ENCODE data around the gene GARIN3. TPM values are rescaled to one million over a fixed set of nuclear protein-coding genes. Genes with fewer than 3 reads are reported as not detected.
"Not testable (repeated sequence)": the region's sequence is repeated elsewhere in the genome, so short reads cannot be mapped to it uniquely, and the experiment has no call there.

The GARIN3 gene
- polyA plus RNA-seq, 4 donors, result not detected

- Histone ChIP-seq H3K9me3 (ENCODE audit: control insufficient read depth in 2 of 2, insufficient read depth in 1 of 2, low read depth in 1 of 2, low read length in 1 of 2) (peaks cover 0 to 3% of the 10 kb centered on the region in 2 donors), H3K27me3 (ENCODE audit: control insufficient read depth in 3 of 3, insufficient read depth in 3 of 3, low read length in 3 of 3) (peaks cover 0 to 1% (median 0%) of the 10 kb centered on the region in 3 donors), H3K27ac (ENCODE audit: low read depth in 1 of 3, low read length in 2 of 3) (no peak overlapping the region), H3K36me3 (ENCODE audit: control insufficient read depth in 3 of 3, insufficient read depth in 2 of 3, low read depth in 1 of 3, low read length in 3 of 3) (no peaks in the 10 kb centered on the region), H3K4me1 (ENCODE audit: control insufficient read depth in 3 of 3, insufficient read depth in 2 of 3, low read depth in 1 of 3, low read length in 2 of 3) (no peaks in the 10 kb centered on the region), H3K4me3 (ENCODE audit: low read depth in 1 of 3, low read length in 3 of 3) (no peak overlapping the region)
- FAIRE-seq (no peak), DNase-seq (no peak)
- WGBS, 3 donors, result 65 to 76% (median 67%) methylated on average over 7 of the region's 7 CpGs
Measured at GRCh38 chr5:157189223-157189622, 23.2 kb upstream of the GARIN3 start.

GRCh38 chr5:157188270-157188669, 22.2 kb upstream of the GARIN3 start:
- FAIRE-seq (no peak), DNase-seq (no peak)
- peaks cover 0 to 3% of the 10 kb centered on the region in 2 donors for H3K9me3 ChIP-seq (ENCODE audit: control insufficient read depth in 2 of 2, insufficient read depth in 1 of 2, low read depth in 1 of 2, low read length in 1 of 2)
- H3K27ac ChIP-seq (ENCODE audit: low read depth in 1 of 3, low read length in 2 of 3), result no peak overlapping the region
- H3K4me3 ChIP-seq (ENCODE audit: low read depth in 1 of 3, low read length in 3 of 3), result no peak overlapping the region
- H3K27me3 ChIP-seq (ENCODE audit: control insufficient read depth in 3 of 3, insufficient read depth in 3 of 3, low read length in 3 of 3), result peaks cover 0 to 2% (median 0%) of the 10 kb centered on the region in 3 donors
- no peaks in the 10 kb centered on the region for H3K36me3 ChIP-seq (ENCODE audit: control insufficient read depth in 3 of 3, insufficient read depth in 2 of 3, low read depth in 1 of 3, low read length in 3 of 3)
- H3K4me1 ChIP-seq (ENCODE audit: control insufficient read depth in 3 of 3, insufficient read depth in 2 of 3, low read depth in 1 of 3, low read length in 2 of 3), result no peaks in the 10 kb centered on the region

DNA sequence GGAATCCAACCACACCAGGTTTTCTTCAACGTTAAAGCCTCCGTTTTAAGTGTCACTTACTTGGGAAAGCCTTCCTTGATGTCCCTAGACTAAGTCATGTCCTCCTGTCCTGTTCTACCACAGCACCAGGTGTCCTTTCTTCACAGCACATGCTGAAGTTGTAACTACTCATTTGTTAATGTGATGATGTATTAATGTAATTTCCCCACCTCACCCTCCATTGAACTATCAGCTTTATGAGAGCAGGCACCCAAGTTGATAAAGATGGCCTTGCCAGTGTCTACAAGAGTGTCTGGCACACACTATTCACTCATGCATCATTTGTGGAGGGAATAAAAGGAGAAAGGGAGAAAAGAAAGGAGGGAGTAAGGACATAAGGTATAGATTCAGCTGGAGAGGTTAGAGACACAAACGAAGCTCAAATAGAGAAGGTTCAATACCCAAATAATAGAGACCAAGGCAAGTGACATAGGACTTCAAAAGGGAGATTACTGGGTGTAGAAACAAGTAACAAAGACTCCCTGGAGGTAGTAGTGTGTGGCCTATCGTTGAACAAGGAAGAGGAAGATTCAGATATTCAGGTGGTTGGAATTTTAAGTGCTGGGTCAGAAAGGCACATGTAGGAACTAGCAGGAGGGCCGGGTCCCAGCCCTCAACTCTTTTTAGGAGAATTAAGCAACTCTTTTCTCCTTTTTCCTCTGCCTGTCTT, 21.1 kb upstream of the GARIN3 start:
- 42 to 61% (median 54%) methylated on average over 5 of the region's 5 CpGs for WGBS, 3 donors
- H3K4me3 ChIP-seq (ENCODE audit: low read depth in 1 of 3, low read length in 3 of 3), result no peak overlapping the region
- no peaks in the 10 kb centered on the region for H3K9me3 ChIP-seq (ENCODE audit: control insufficient read depth in 2 of 2, insufficient read depth in 1 of 2, low read depth in 1 of 2, low read length in 1 of 2)
- no peaks in the 10 kb centered on the region for H3K36me3 ChIP-seq (ENCODE audit: control insufficient read depth in 3 of 3, insufficient read depth in 2 of 3, low read depth in 1 of 3, low read length in 3 of 3)
- no peak overlapping the region for H3K27ac ChIP-seq (ENCODE audit: low read depth in 1 of 3, low read length in 2 of 3)
- DNase-seq, result no peak
- no peaks in the 10 kb centered on the region for H3K4me1 ChIP-seq (ENCODE audit: control insufficient read depth in 3 of 3, insufficient read depth in 2 of 3, low read depth in 1 of 3, low read length in 2 of 3)
- no peak for FAIRE-seq
- peaks cover 0 to 2% (median 0%) of the 10 kb centered on the region in 3 donors for H3K27me3 ChIP-seq (ENCODE audit: control insufficient read depth in 3 of 3, insufficient read depth in 3 of 3, low read length in 3 of 3)

- Histone ChIP-seq H3K4me1 (ENCODE audit: control insufficient read depth in 3 of 3, insufficient read depth in 2 of 3, low read depth in 1 of 3, low read length in 2 of 3) (no peaks in the 10 kb centered on the region), H3K9me3 (ENCODE audit: control insufficient read depth in 2 of 2, insufficient read depth in 1 of 2, low read depth in 1 of 2, low read length in 1 of 2) (no peaks in the 10 kb centered on the region), H3K27me3 (ENCODE audit: control insufficient read depth in 3 of 3, insufficient read depth in 3 of 3, low read length in 3 of 3) (peaks cover 0 to 2% (median 0%) of the 10 kb centered on the region in 3 donors), H3K27ac (ENCODE audit: low read depth in 1 of 3, low read length in 2 of 3) (no peak overlapping the region), H3K4me3 (ENCODE audit: low read depth in 1 of 3, low read length in 3 of 3) (no peak overlapping the region), H3K36me3 (ENCODE audit: control insufficient read depth in 3 of 3, insufficient read depth in 2 of 3, low read depth in 1 of 3, low read length in 3 of 3) (no peaks in the 10 kb centered on the region)
- FAIRE-seq, result no peak
- DNase-seq, result no peak
- 64 to 74% (median 68%) methylated on average over 11 to 12 of the region's 12 CpGs for WGBS, 3 donors
Measured at GRCh38 chr5:157186309-157187045, 20.4 kb upstream of the GARIN3 start.

GRCh38 chr5:157185122-157185521, 19.1 kb upstream of the GARIN3 start:
- 80 to 92% (median 86%) methylated on average over 6 of the region's 6 CpGs for WGBS, 3 donors
- H3K4me1 ChIP-seq (ENCODE audit: control insufficient read depth in 3 of 3, insufficient read depth in 2 of 3, low read depth in 1 of 3, low read length in 2 of 3); H3K27ac ChIP-seq (ENCODE audit: low read depth in 1 of 3, low read length in 2 of 3); H3K4me3 ChIP-seq (ENCODE audit: low read depth in 1 of 3, low read length in 3 of 3); DNase-seq; H3K36me3 ChIP-seq (ENCODE audit: control insufficient read depth in 3 of 3, insufficient read depth in 2 of 3, low read depth in 1 of 3, low read length in 3 of 3); FAIRE-seq; H3K9me3 ChIP-seq (ENCODE audit: control insufficient read depth in 2 of 2, insufficient read depth in 1 of 2, low read depth in 1 of 2, low read length in 1 of 2); H3K27me3 ChIP-seq (ENCODE audit: control insufficient read depth in 3 of 3, insufficient read depth in 3 of 3, low read length in 3 of 3): not testable (repeated sequence)

- Histone ChIP-seq H3K4me1 (ENCODE audit: control insufficient read depth in 3 of 3, insufficient read depth in 2 of 3, low read depth in 1 of 3, low read length in 2 of 3) (no peaks in the 10 kb centered on the region), H3K27me3 (ENCODE audit: control insufficient read depth in 3 of 3, insufficient read depth in 3 of 3, low read length in 3 of 3) (peaks cover 0 to 2% (median 0%) of the 10 kb centered on the region in 3 donors), H3K4me3 (ENCODE audit: low read depth in 1 of 3, low read length in 3 of 3) (peak overlapping the region in 2 of 3 donors; percentile 13 to 35), H3K27ac (ENCODE audit: low read depth in 1 of 3, low read length in 2 of 3) (no peak overlapping the region), H3K9me3 (ENCODE audit: control insufficient read depth in 2 of 2, insufficient read depth in 1 of 2, low read depth in 1 of 2, low read length in 1 of 2) (no peaks in the 10 kb centered on the region), H3K36me3 (ENCODE audit: control insufficient read depth in 3 of 3, insufficient read depth in 2 of 3, low read depth in 1 of 3, low read length in 3 of 3) (no peaks in the 10 kb centered on the region)
- FAIRE-seq (no peak), DNase-seq (no peak)
- 60 to 75% (median 69%) methylated on average over 8 of the region's 8 CpGs for WGBS, 3 donors
Measured at GRCh38 chr5:157184117-157184670, 18.1 kb upstream of the GARIN3 start.

DNA sequence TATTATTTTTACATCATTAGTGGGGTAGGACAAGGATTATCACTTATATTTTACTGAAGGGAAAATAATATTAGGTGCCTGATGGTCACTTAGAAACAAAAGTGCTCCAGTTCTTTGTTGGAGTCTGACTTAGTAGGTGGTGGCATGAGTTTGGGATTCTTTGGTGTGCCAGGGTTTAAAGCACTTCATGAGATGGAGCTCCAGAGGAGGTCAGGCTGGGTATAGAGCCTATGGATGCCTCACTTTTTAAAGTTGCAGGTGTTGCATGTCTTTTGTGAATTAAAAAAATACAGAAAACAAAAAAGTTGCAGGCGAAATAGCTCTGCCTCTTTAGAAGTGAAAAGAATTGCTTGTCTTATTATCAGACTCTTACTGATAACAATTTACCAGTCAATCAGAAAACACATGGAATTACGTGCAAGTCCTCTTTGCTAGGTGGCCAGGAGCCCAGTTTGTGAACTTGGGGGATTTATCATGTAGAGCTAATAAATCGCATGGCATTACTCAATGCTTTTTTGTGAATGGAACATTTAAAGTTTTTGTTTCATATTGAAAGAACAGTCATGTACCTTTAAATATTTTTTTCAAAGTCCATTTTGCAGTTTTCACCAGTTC, 16.2 kb upstream of the GARIN3 start:
- Histone ChIP-seq H3K4me1 (ENCODE audit: control insufficient read depth in 3 of 3, insufficient read depth in 2 of 3, low read depth in 1 of 3, low read length in 2 of 3) (no peaks in the 10 kb centered on the region), H3K4me3 (ENCODE audit: low read depth in 1 of 3, low read length in 3 of 3) (peak overlapping the region in 1 of 3 donors; percentile 42), H3K9me3 (ENCODE audit: control insufficient read depth in 2 of 2, insufficient read depth in 1 of 2, low read depth in 1 of 2, low read length in 1 of 2) (no peaks in the 10 kb centered on the region), H3K27me3 (ENCODE audit: control insufficient read depth in 3 of 3, insufficient read depth in 3 of 3, low read length in 3 of 3) (peaks cover 0 to 2% (median 0%) of the 10 kb centered on the region in 3 donors), H3K36me3 (ENCODE audit: control insufficient read depth in 3 of 3, insufficient read depth in 2 of 3, low read depth in 1 of 3, low read length in 3 of 3) (no peaks in the 10 kb centered on the region), H3K27ac (ENCODE audit: low read depth in 1 of 3, low read length in 2 of 3) (no peak overlapping the region)
- DNase-seq, result no peak
- 41 to 62% (median 49%) methylated on average over 3 of the region's 3 CpGs for WGBS, 3 donors
- no peak for FAIRE-seq

All from small intestine (tissue), 7 donors.